Tongue (tissue), 2 donors: ENCODE results near the gene NLRP14. TPM values are rescaled to one million over a fixed set of nuclear protein-coding genes. Genes with fewer than 3 reads are reported as not detected.

Experiments used
- DNase-seq: peaks from one replicate; pipeline ENCODE4 v3.0.0-alpha.2; 2015
- total RNA-seq: library from RNA; depleted of rRNA; stranded (reverse); fragments of >200 nt; gene quantifications from one replicate; pipeline ENCODE4 v1.2.3, GENCODE V29; 2014

NLRP14 gene
- total RNA-seq, 1 donor from 2014 or later = 0.21 TPM

DNA sequence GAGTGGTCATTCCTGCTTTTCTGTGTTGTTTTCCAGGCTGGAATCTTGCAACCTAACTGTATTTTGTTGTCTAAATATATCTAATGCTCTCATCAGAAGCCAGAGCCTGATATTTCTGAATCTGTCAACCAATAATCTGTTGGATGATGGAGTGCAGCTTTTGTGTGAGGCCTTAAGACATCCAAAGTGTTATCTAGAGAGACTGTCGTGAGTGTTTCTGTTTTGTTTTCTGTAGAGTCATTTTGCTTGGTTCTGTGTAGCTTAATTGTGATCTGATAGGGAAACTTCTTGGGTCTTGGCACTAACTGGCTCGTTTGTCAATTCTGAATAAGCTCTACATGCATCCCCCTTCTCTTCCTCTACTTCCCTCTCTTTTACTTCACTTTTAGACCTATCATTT, 37.4 kb downstream of the NLRP14 start:
- no peak for DNase-seq

DNA sequence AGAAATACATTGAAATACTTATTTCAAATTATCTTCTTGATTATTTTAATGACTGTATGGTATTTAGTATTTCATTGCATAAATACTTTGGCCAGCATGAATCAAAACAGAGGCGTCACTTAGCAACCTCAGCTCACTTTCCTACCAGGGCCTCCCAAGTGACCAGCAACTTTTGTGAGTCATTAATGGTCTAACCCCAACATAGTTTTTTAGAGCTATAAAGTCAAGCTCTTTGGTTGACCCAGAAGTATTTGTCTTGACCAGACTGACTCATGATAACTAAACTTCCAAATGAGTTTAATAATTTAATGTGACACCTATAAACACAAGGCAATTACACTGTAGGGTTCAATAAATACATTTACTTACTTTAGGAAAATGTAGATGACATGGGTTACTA, 40.6 kb downstream of the NLRP14 start:
- DNase-seq = no peak

DNA sequence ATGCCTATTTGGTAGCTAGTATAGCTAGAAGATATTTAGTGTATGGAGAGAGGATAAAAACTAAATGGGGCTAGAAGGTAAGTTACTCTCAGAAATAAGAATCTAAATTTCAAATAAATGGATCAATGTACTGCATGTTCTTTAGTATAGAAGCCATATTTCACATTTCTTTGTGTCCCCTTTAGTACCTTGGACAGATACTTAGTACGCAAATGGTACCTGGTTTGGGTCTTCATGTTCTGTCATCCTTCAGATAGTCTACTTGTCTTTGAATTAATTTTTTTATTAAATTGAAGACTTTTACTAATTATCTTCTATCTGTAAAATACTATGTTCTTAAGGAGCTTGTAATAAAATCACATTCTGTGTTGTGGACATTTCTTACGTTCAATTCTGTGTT, 42.3 kb downstream of the NLRP14 start:
- no peak for DNase-seq

DNA sequence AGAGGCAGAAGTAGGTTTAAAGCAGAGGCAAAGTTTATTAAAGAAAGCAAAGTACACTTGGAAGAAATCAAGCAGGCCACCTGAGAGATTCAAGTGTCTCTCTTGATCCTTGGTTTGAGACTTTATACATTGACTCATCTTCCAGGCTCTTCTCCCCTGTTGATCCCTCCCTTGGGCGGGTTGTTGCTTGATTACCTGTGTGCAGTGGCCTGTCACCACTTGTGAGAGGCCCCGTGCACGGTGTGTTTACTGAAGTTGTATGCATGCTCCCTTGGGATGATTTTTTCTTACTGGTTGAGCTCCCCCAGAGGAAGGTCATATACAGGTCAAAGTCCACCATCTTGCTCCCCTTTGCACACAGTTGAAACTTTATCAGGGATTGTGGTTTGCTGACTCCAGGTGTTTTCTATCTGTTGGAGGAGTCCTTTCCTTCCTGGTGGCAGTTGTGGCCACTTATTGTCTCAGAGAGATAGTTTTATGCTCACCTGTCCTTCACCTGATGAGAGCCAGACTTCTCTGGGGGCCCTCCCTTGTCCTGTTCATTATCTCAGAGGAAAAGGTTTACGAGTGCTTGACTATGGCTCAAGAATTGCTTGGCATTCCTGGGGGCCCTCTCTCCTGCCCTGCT, 52.2 kb downstream of the NLRP14 start:
- no peak for DNase-seq

DNA sequence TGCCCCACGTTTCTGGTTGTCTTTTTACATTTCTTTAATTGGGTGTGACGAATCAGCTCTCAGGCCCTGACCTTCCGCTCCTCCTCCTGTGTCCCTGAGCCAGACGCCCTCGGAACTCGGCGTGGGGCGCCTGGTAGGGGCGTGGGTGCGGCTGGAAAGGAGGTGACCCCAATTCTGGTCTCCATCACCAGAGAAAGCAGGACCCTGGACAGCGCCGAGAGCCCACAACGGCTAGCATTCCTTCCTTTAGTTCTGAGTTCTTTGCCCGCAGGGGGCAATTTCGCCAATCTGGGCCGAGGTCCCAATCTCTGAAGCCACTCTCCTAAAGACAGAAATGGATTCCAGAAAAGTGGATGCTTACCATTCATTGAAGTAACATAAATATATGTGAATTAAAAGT, 56.8 kb downstream of the NLRP14 start:
- DNase-seq = peak; percentile 16

DNA sequence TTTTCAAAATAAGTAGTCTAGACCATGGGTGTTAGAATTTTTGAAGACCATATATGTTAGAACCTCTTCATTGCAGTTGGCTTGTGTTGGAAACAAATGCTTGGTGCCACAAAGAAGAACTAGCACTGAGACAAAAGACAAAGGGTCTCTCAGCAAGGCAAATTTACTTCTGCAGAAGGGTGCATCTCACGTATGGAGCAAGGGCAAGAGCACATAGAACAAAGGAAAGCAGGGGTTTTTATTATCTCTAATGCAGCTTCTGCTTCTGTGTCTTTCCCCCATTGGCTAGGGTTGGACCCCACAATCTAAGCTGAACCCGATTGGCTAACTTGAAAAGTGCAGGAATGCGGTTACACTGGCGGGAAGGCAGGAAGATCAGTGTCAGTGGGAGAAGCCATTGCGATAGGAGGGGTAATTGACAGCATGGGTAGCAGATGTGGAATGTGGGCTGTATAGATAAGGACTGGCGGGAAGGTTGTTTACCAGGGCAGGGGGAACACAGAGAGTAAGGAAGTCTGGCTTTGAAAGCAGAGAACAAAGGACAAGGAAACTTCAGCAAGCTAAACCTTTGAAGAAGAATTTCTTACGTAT, 59.4 kb downstream of the NLRP14 start:
- DNase-seq = no peak

DNA sequence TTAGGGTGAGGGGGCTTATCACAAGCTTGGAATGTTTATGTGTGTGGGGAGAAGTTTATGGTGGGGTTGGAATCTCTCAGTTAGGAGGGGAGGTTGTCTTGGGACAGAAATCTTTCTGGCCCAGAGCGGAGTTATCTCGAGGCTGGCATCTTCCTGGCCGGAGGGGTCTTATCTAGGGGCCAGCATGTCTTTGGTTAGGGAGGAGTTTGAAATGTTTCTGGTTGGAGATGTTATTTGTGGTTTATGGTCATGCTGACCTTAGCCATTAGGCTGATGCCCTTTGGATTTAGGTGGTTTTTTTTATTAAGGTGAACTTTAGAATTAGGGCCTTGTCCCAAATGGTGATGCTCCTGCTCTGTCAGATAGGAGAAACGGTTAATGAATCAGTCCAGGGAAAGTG, 60.6 kb downstream of the NLRP14 start:
- DNase-seq = no peak

DNA sequence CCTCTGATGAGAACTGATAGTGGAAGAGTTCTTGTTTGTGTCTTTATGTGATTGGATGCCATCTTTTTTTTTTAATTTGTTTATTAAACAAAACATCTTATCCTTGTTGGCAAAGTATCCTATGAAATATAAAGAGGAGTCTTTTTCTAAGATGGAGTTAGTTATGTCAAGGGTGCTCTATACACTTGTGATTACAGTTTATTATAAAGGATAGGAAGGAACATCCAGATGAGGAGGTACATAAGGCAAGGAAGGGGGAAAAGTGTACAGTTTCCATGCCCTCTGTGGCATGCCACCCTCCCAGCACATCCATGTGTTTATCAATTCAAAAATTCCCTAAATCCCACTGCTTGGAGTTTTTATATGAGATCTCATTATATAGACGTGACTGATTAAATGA, 61.2 kb downstream of the NLRP14 start:
- no peak for DNase-seq

DNA sequence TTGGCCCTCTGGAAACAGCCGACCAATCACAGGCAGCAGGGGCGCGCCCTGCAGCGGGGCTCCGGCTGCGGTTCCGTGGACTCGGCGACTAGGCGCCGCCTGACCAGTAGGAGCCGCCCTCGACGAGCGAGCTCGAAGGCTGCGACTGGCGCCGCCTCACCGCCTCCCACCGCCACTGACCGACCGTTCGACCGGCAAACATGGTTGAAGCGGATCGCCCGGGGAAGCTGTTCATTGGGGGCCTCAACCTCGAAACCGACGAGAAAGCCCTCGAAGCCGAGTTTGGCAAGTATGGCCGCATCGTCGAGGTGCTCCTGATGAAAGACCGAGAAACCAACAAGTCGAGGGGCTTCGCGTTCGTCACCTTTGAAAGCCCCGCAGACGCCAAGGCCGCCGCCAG, 68.6 kb downstream of the NLRP14 start, which contains the start of gene RBMXL2:
Gene RBMXL2, plus strand, starts transcription at position 78 of the 400 bp plus-strand sequence. Its CDS starts 123 bp downstream, at position 201.
- DNase-seq = no peak

DNA sequence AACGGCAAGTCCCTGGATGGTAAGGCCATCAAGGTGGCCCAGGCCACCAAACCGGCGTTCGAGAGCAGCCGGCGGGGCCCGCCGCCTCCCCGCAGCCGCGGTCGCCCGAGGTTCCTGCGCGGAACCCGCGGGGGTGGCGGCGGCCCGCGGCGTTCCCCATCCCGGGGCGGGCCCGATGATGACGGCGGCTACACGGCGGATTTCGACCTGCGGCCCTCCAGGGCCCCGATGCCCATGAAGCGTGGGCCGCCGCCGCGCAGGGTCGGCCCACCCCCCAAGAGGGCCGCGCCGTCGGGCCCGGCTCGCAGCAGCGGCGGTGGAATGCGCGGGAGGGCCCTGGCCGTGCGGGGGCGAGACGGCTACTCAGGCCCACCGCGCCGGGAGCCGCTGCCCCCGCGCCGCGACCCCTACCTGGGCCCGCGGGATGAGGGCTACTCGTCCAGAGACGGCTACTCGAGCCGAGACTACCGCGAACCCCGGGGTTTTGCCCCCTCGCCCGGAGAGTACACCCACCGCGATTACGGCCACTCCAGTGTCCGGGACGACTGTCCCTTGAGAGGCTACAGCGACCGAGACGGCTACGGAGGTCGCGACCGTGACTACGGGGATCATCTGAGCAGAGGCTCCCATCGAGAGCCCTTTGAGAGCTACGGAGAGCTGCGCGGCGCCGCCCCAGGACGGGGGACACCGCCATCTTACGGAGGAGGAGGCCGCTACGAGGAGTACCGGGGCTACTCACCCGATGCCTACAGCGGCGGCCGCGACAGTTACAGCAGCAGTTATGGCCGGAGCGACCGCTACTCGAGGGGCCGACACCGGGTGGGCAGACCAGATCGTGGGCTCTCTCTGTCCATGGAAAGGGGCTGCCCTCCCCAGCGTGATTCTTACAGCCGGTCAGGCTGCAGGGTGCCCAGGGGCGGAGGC, 69.3 kb downstream of the NLRP14 start:
- no peak for DNase-seq

DNA sequence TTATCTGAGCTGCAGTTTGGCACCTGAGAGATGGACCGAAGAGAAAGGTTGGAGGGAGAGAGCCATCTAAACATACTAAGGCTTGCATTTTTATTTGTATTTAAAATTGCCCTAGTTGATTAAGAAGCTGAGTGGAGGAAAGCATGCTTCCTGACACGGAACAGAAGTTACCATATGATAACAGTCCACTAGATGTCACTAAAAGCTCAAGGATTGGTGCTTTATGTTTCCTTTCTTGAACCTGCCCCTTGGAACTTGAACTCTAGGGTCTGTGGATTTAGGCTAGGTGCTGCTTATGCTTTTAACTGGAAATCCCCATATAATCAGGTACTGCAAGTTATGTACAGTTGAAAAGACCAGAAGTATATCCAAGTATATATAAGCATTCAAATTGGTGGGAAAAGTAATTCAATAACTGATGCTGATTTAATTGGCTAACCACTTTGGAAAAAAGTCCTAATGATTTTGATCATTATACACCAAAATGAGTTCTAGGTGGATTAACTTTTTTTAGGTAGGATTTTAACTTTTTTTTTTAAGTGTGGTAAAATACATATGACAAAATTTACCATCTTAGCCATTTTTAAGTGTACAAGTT, 78.1 kb downstream of the NLRP14 start:
- DNase-seq = peak; percentile 69

DNA sequence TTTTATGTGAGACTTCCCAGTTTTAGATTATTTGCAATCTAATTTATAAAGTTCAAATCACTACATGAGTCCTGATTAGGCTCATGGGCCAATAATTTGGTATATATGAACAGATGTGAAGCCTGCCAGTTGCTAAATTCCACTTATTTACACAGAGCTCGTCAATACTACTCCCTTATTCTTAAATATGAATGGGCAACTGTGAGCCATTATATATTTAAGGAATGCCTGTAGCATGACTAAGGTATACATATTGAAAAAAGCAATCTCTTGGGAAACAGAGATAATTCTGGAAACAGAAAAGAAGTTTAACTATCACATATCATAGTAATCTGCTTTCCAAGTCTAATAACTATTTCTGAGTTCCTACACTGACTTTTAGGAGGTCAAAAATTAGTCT, 95.5 kb downstream of the NLRP14 start:
- no peak for DNase-seq

DNA sequence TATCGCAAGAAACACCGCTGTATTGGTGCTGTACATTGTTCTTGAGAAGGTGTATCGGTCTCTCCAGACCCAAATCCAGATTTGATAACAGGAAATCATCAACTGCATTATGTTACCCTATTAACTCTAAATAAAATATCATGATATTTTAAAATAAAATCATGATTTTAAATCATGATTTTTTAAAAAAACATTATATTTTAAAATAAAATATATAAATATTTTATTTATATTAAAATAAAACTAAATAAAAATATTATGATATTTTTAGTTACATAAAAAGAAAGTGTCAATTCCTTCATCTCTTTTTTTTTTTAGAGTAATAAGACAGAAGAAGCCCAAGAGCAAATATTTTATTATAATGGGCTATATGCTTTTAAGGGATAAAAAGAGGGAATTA, 96.1 kb downstream of the NLRP14 start:
- DNase-seq = no peak

Other genes starting within 250 kb of the NLRP14 start
- gene OR2AG2, start 248.5 kb upstream of the NLRP14 start, total RNA-seq = not detected
- gene OR2AG1, start 237.5 kb upstream of the NLRP14 start, total RNA-seq = not detected
- gene OR6A2, start 220.8 kb upstream of the NLRP14 start, total RNA-seq = 0.10 TPM
- not detected for gene OR10A5, start 174.8 kb upstream of the NLRP14 start, total RNA-seq
- gene OR10A2, start 157.4 kb upstream of the NLRP14 start, total RNA-seq = not detected
- gene OR10A4, start 143.9 kb upstream of the NLRP14 start, total RNA-seq = not detected
- not detected for gene OR2D2, start 128.0 kb upstream of the NLRP14 start, total RNA-seq
- gene OR2D3, start 99.5 kb upstream of the NLRP14 start, total RNA-seq = not detected
- gene ZNF215, start 94.1 kb upstream of the NLRP14 start, total RNA-seq = 0.51 TPM
- gene ZNF214, start 133 bp upstream of the NLRP14 start, total RNA-seq = 3.7 TPM
- gene RBMXL2, start 68.5 kb downstream of the NLRP14 start, total RNA-seq = not detected
- 0.92 TPM for gene SYT9, start 231.4 kb downstream of the NLRP14 start, total RNA-seq